A673 (cell line): ENCODE data around the gene ALDOC. TPM values are rescaled to one million over a fixed set of nuclear protein-coding genes. Genes with fewer than 3 reads are reported as not detected.
A peak's percentile ranks its signal among the peaks of the same experiment; 100 is the strongest.

Experiments used
- BruUV-seq: library from RNA; stranded (reverse); fragments of 400-500 nt; replicated peaks from 2 replicates; lab custom pipeline; 2021; lab: Mats Ljungman, UMichigan
- CTCF ChIA-PET: fragments of 300-600 bp; sonication (Branson Sonifier 250); formaldehyde crosslinking; loops from one replicate; lab custom pipeline; 2022; ENCODE audit warnings: antibody characterized with exemption; lab: Charles Lee
- POLR2A ChIA-PET: fragments of 300-600 bp; sonication (Branson Sonifier 250); formaldehyde crosslinking; loops from one replicate; lab custom pipeline; 2022; ENCODE audit warnings: antibody characterized with exemption; ENCODE audit not compliant: low non-redundant PET; lab: Charles Lee
- DNase-seq: peaks from one replicate; pipeline ENCODE4 v3.0.0-alpha.2; 2015; ENCODE audit warnings: low spot score
- H3K27ac ChIP-seq: fragments of 200-600 bp; sonication (generic); 2 replicates; pipeline ENCODE4 v1.5.1; 2016; ENCODE audit warnings: mixed run types, low read depth, mild to moderate bottlenecking, mixed read lengths, antibody characterized with exemption, low read length; ENCODE audit not compliant: poor library complexity, severe bottlenecking
- H3K27me3 ChIP-seq: fragments of 200-600 bp; sonication (generic); replicated peaks from 2 replicates; pipeline ENCODE4 v1.6.1; 2017; ENCODE audit warnings: mixed run types, low read depth, mild to moderate bottlenecking, mixed read lengths, antibody characterized with exemption, low read length; ENCODE audit not compliant: insufficient read depth, poor library complexity
- H3K36me3 ChIP-seq: fragments of 200-600 bp; sonication (generic); 2 replicates; pipeline ENCODE4 v1.6.1; 2016; ENCODE audit warnings: mixed run types, mild to moderate bottlenecking, mixed read lengths, antibody characterized with exemption, low read length; ENCODE audit not compliant: insufficient read depth, poor library complexity, severe bottlenecking
- H3K4me1 ChIP-seq: fragments of 200-600 bp; sonication (generic); 2 replicates; pipeline ENCODE4 v1.6.1; 2017; ENCODE audit warnings: mixed run types, mild to moderate bottlenecking, mixed read lengths, antibody characterized with exemption, low read length; ENCODE audit not compliant: insufficient read depth, poor library complexity, severe bottlenecking
- H3K4me3 ChIP-seq: fragments of 200-600 bp; sonication (generic); 2 replicates; pipeline ENCODE4 v1.5.1; 2016; ENCODE audit warnings: low read depth, mixed run types, mild to moderate bottlenecking, mixed read lengths, low read length; ENCODE audit not compliant: poor library complexity, severe bottlenecking
- H3K9me3 ChIP-seq: fragments of 200-600 bp; sonication (generic); 2 replicates; pipeline ENCODE4 v1.6.1; 2016; ENCODE audit warnings: mixed run types, low read depth, mild to moderate bottlenecking, mixed read lengths, antibody characterized with exemption, low read length; ENCODE audit not compliant: poor library complexity, severe bottlenecking
- EZH2 ChIP-seq: fragments of 200-600 bp; sonication (generic); IDR thresholded peaks from 2 replicates; pipeline ENCODE4 v1.6.1; 2017; ENCODE audit warnings: borderline replicate concordance, low read depth, mild to moderate bottlenecking, mixed read lengths, antibody characterized with exemption, low read length; ENCODE audit not compliant: poor library complexity, severe bottlenecking
- intact Hi-C: fragments of 100-400 bp; cut with micrococcal nuclease; formaldehyde crosslinking; loops from one replicate; pipeline ENCODE4 v1.10.0; 2022; ENCODE audit not compliant: unreplicated experiment
- total RNA-seq: library from RNA; stranded (reverse); gene quantifications from 2 replicates; pipeline ENCODE4 v1.2.3, GENCODE V29; 2021
- TF ChIP-seq, protein P1 (sequence below): fragments of 300-800, 200-600 bp; sonication (generic); conservative IDR thresholded peaks from 2 replicates; pipeline ENCODE4 v1.5.1; 2017; ENCODE audit warnings: low read depth, mild to moderate bottlenecking, antibody characterized with exemption, low read length, moderate library complexity, mixed read lengths

ALDOC gene
- total RNA-seq, 1 experiment from 2014 or later: 9.7 TPM

DNA sequence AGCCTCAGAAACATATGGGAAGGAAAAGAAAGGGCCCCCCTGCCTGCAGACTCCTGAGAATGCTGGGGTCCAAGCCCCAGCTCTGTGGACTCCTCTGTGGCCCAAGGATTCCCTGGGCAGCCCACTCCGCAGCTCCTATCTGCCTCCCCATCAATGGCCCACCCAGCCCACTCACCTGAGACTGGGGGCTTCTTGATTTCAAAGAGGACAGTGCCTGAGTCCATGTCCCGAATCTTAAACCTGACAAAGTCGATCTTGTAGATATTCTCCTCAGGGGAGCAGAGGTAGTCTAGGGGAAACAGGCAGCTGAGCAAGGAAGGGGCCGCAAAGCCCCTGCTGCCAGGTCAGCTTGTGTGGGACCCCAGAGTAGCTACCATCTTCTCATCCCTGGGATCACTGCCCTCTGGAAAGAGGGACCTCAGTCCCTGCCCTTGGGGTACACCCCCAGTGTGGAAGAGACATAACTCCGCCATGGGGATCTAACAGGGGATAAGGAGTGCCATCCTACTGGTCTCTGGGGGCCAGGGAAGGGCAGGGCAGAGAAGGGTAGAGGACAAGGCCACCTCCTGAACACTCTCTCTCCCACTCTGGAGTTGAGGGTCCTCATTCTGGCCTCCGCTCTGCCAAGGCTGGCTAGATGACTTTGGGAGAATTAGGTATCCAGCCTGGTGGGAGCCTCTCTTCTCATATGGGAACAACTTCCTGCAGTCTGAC lies 28.1 kb downstream of the ALDOC start:
- Histone ChIP-seq H3K9me3 (no peaks in the 10 kb centered on the region), H3K4me3 (no peak overlapping the region), H3K36me3 (peaks cover 12% of the 10 kb centered on the region), H3K27ac (peak overlapping the region; percentile 56), H3K4me1 (peaks cover 29% of the 10 kb centered on the region), H3K27me3 (no peaks in the 10 kb centered on the region)
- ChIA-PET POLR2A (no interaction called here), CTCF (no interaction called here)
- TF ChIP-seq, protein P1, sequence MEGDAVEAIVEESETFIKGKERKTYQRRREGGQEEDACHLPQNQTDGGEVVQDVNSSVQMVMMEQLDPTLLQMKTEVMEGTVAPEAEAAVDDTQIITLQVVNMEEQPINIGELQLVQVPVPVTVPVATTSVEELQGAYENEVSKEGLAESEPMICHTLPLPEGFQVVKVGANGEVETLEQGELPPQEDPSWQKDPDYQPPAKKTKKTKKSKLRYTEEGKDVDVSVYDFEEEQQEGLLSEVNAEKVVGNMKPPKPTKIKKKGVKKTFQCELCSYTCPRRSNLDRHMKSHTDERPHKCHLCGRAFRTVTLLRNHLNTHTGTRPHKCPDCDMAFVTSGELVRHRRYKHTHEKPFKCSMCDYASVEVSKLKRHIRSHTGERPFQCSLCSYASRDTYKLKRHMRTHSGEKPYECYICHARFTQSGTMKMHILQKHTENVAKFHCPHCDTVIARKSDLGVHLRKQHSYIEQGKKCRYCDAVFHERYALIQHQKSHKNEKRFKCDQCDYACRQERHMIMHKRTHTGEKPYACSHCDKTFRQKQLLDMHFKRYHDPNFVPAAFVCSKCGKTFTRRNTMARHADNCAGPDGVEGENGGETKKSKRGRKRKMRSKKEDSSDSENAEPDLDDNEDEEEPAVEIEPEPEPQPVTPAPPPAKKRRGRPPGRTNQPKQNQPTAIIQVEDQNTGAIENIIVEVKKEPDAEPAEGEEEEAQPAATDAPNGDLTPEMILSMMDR: 0 out of 2 replicates have a peak, but pooled peaks have one; percentile 8
- no peak for TF ChIP-seq EZH2
- intact Hi-C loops: no loop called here
- no TSS peak for BruUV-seq
- DNase-seq: no peak

DNA sequence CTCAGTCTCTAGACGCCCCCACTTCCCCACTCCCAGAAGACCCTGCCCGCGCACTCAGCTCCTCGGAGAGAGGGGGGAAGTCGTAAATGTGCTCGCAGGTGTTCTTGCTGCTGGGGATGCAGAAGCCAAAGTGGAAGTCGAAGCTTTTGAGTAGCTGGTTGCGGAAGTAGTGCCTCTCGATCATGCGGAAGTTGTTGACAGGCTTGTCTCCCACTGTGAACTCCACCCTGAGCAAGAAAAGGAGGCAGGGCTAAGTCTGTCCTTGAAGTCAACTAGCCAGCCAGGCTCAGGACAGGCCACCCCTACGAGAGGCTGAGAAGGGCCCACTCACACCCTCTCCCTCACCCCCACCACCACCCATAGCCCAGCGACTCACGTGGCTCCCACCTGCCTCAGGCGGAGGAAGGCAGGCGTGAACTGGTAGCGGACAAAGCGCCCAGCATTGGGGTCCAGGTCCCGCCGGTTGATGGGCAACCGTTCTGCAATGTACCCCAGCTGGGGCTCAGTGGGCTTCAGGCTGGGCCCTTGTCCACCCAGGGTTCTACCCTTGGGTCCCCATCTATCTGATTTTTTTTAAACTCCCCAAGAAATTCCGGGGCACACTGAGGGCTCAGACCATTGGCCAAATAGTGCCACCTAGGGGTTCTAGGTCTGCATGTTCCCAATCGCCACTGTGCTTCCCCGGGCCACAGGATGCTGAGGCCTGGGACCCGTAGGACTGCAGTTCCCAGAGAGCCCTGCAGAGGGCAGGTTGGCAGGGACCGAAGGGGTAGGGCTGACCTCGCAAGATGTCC lies 28.9 kb downstream of the ALDOC start:
- peak; percentile 79 for DNase-seq
- Histone ChIP-seq H3K9me3 (no peaks in the 10 kb centered on the region), H3K27ac (no peak overlapping the region), H3K4me3 (no peak overlapping the region), H3K36me3 (peaks cover 12% of the 10 kb centered on the region), H3K27me3 (no peaks in the 10 kb centered on the region), H3K4me1 (peaks cover 26% of the 10 kb centered on the region)
- intact Hi-C loops: no loop called here
- POLR2A ChIA-PET: no interaction called here
- BruUV-seq: no TSS peak
- CTCF ChIA-PET: interaction anchor here (0.9 kb wide), 1 partner anchor 13 kb away, joined by 3 read pairs; no protein-coding TSS in a partner anchor
- TF ChIP-seq, protein P1: peak; percentile 93
- TF ChIP-seq EZH2: no peak

DNA sequence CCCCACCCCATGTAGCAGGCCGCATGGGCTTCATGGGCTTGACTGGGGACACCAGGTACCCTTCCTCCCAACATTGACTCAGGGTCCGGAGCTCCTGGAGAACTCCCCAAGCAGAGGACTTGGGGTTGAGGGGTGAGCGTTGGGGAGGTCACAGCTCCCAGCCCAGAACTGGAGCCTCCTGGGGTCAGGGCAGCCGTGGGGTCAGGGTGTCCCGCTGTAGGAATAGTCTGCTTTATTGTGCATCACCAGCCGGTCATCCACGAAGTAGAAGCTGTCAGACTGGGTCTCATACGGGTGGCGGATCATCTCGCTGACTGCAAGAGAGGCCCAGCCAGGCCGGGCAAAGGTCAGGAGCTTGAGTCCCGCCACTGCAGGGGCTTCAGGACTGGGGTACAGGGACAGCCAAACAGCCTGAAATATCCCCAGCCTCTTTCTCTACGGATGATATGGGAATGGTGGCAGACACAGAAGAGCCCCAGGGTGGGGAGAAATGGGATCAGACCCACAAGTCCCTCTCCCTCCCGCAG lies 29.5 kb downstream of the ALDOC start:
- Histone ChIP-seq H3K9me3 (no peaks in the 10 kb centered on the region), H3K36me3 (peaks cover 12% of the 10 kb centered on the region), H3K4me1 (peaks cover 23% of the 10 kb centered on the region), H3K27ac (no peak overlapping the region), H3K4me3 (no peak overlapping the region), H3K27me3 (no peaks in the 10 kb centered on the region)
- BruUV-seq: TSS peak; percentile 14
- no peak for TF ChIP-seq EZH2
- TF ChIP-seq, protein P1: no peak
- intact Hi-C loops: no loop called here
- DNase-seq: no peak
- CTCF ChIA-PET: interaction anchor here (0.9 kb wide), 1 partner anchor 12 kb away, joined by 3 read pairs; no protein-coding TSS in a partner anchor
- POLR2A ChIA-PET: no interaction called here
